Mesenchymal stem cell (in vitro differentiated cells and primary cell): ENCODE results near the gene PCDH15.
"Not testable (repeated sequence)": the region's sequence is repeated elsewhere in the genome, so short reads cannot be mapped to it uniquely, and the experiment has no call there.

ENCODE experiments used
- DNase-seq: peaks from one replicate; pipeline ENCODE4 v3.0.0-alpha.2; 2013
- H2AFZ ChIP-seq: one replicate; pipeline ENCODE4 v1.6.1; 2013; ENCODE audit warnings: low read depth, mild to moderate bottlenecking, control low read depth, inconsistent platforms, low read length, moderate library complexity
- H2AK5ac ChIP-seq: 2 replicates; pipeline ENCODE4 v1.6.1; 2013; ENCODE audit warnings: low read length, moderate library complexity, mild to moderate bottlenecking, inconsistent platforms; ENCODE audit not compliant: severe bottlenecking
- H2BK120ac ChIP-seq: one replicate; pipeline ENCODE4 v1.6.1; 2013; ENCODE audit warnings: low read depth, mild to moderate bottlenecking, inconsistent platforms, low read length, moderate library complexity
- H2BK12ac ChIP-seq, 2 experiments: one replicate each; pipeline ENCODE4 v1.6.1; 2013; ENCODE audit warnings: inconsistent platforms in 2 of 2, low read length in 2 of 2, mild to moderate bottlenecking in 2 of 2, moderate library complexity in 2 of 2, control low read depth in 1 of 2
- H2BK15ac ChIP-seq: one replicate; pipeline ENCODE4 v1.6.1; 2013; ENCODE audit warnings: mild to moderate bottlenecking, low read depth, inconsistent platforms; ENCODE audit not compliant: poor library complexity, severe bottlenecking
- H2BK5ac ChIP-seq: 2 replicates; pipeline ENCODE4 v1.6.1; 2013; ENCODE audit warnings: low read depth, mild to moderate bottlenecking, low read length, control low read depth, inconsistent platforms; ENCODE audit not compliant: poor library complexity, severe bottlenecking
- H3K14ac ChIP-seq, 2 experiments: one replicate each; pipeline ENCODE4 v1.6.1; 2013; ENCODE audit warnings: inconsistent platforms in 2 of 2, low read length in 2 of 2, control low read depth in 1 of 2, mild to moderate bottlenecking in 1 of 2, moderate library complexity in 1 of 2
- H3K18ac ChIP-seq, 2 experiments: one replicate each; pipeline ENCODE4 v1.6.1; 2013; ENCODE audit warnings: inconsistent platforms in 2 of 2, low read length in 2 of 2, control low read depth in 1 of 2, low read depth in 1 of 2, mild to moderate bottlenecking in 1 of 2
- H3K23ac ChIP-seq, 2 experiments: one replicate each; pipeline ENCODE4 v1.6.1; 2013; ENCODE audit warnings: inconsistent platforms in 2 of 2, low read length in 2 of 2, mild to moderate bottlenecking in 2 of 2, moderate library complexity in 2 of 2, control low read depth in 1 of 2
- H3K27ac ChIP-seq: 2 replicates; pipeline ENCODE4 v1.5.1; 2013; ENCODE audit warnings: mild to moderate bottlenecking, moderate library complexity, low read length, control low read depth, inconsistent platforms; ENCODE audit not compliant: poor library complexity, severe bottlenecking
- H3K27me3 ChIP-seq, 2 experiments: 2 replicates each; pipeline versions ENCODE4 v1.6.1 to v1.7.0; 2013; ENCODE audit warnings: low read length in 2 of 2, mild to moderate bottlenecking in 2 of 2, moderate library complexity in 2 of 2, control low read depth in 1 of 2, inconsistent platforms in 1 of 2; ENCODE audit not compliant: control insufficient read depth in 1 of 2, insufficient read depth in 1 of 2
- H3K36me3 ChIP-seq, 2 experiments: 2 replicates each; pipeline versions ENCODE4 v1.6.1 to v1.7.0; 2013; ENCODE audit warnings: low read length in 2 of 2, control low read depth in 1 of 2, inconsistent platforms in 1 of 2, low read depth in 1 of 2, mild to moderate bottlenecking in 1 of 2; ENCODE audit not compliant: insufficient read depth in 2 of 2, control insufficient read depth in 1 of 2
- H3K4ac ChIP-seq, 2 experiments: one replicate each; pipeline ENCODE4 v1.6.1; 2013; ENCODE audit warnings: inconsistent platforms in 2 of 2, low read length in 2 of 2, mild to moderate bottlenecking in 2 of 2, moderate library complexity in 2 of 2, control low read depth in 1 of 2, low read depth in 1 of 2
- H3K4me1 ChIP-seq: 2 replicates; pipeline ENCODE4 v1.6.1; 2013; ENCODE audit warnings: low read depth, low read length, control low read depth; ENCODE audit not compliant: control insufficient read depth, insufficient read depth
- H3K4me2 ChIP-seq: 2 replicates; pipeline ENCODE4 v1.6.1; 2013; ENCODE audit warnings: low read length, mild to moderate bottlenecking, inconsistent platforms; ENCODE audit not compliant: poor library complexity, severe bottlenecking
- H3K4me3 ChIP-seq, 2 experiments: 2 replicates each; pipeline versions ENCODE4 v1.5.1 to v1.7.0; 2013; ENCODE audit warnings: low read length in 2 of 2, mild to moderate bottlenecking in 2 of 2, control low read depth in 1 of 2, low read depth in 1 of 2; ENCODE audit not compliant: insufficient read depth in 1 of 2
- H3K79me1 ChIP-seq: replicated peaks from 2 replicates; pipeline ENCODE4 v1.6.1; 2013; ENCODE audit warnings: mild to moderate bottlenecking, control low read depth, low read length, inconsistent platforms; ENCODE audit not compliant: poor library complexity, severe bottlenecking
- H3K9ac ChIP-seq: 2 replicates; pipeline ENCODE4 v1.7.0; 2013; ENCODE audit warnings: mild to moderate bottlenecking, low read length, moderate library complexity
- H3K9me3 ChIP-seq: 2 replicates; pipeline ENCODE4 v1.7.0; 2013; ENCODE audit warnings: mild to moderate bottlenecking, low read length; ENCODE audit not compliant: control insufficient read depth
- H4K8ac ChIP-seq: one replicate; pipeline ENCODE4 v1.6.1; 2013; ENCODE audit warnings: inconsistent platforms, mild to moderate bottlenecking, low read length, moderate library complexity
- H4K91ac ChIP-seq: one replicate; pipeline ENCODE4 v1.6.1; 2013; ENCODE audit warnings: mild to moderate bottlenecking, low read length, inconsistent platforms
- WGBS: methylation state at CpG from one replicate; pipeline ENCODE4 v1.1.7; 2013; ENCODE audit warnings: mixed read lengths; 5-methylcytosine and 5-hydroxymethylcytosine counted together

Gene PCDH15

DNA sequence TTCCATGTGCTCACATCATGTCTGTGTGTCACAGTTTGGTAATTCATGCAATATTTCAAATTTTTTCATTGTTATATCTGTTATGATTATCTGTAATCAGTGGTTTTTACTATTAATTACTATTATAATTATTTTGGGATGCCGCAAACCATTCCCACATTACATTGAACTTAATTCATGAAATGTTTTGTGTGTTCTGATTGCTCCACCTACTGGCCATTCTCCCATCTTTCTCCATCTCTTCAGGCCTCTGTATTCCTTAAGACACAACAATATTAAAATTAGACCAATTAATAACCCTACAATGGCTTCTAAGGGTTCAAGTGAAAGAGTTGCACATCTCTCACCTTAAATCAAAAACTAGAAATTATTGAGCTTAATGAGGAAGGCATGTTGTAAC, 398.5 kb downstream of the PCDH15 start:
- no peak overlapping the region for H3K14ac ChIP-seq
- H2BK15ac ChIP-seq, result no peak overlapping the region
- DNase-seq, result peak; percentile 45
- no peaks in the 10 kb centered on the region for H3K27me3 ChIP-seq
- H3K79me1 ChIP-seq, result no peaks in the 10 kb centered on the region
- no peak overlapping the region for H3K4me2 ChIP-seq
- no peak overlapping the region for H2BK120ac ChIP-seq
- no peak overlapping the region for H3K18ac ChIP-seq
- H2AK5ac ChIP-seq, result no peak overlapping the region
- H2BK5ac ChIP-seq, result no peak overlapping the region
- no peak overlapping the region for H3K27ac ChIP-seq
- no peak overlapping the region for H3K4me3 ChIP-seq
- H3K23ac ChIP-seq, result no peak overlapping the region
- no peaks in the 10 kb centered on the region for H3K4me1 ChIP-seq
- no peak overlapping the region for H2AFZ ChIP-seq
- H4K8ac ChIP-seq, result no peak overlapping the region
- H4K91ac ChIP-seq, result no peak overlapping the region
- no peaks in the 10 kb centered on the region for H3K9me3 ChIP-seq
- H3K9ac ChIP-seq, result no peak overlapping the region
- H3K36me3 ChIP-seq, result no peaks in the 10 kb centered on the region
- WGBS, result no CpG with 5 or more reads among the region's 1 CpG
- H2BK12ac ChIP-seq, result no peak overlapping the region
- no peak overlapping the region for H3K4ac ChIP-seq

DNA sequence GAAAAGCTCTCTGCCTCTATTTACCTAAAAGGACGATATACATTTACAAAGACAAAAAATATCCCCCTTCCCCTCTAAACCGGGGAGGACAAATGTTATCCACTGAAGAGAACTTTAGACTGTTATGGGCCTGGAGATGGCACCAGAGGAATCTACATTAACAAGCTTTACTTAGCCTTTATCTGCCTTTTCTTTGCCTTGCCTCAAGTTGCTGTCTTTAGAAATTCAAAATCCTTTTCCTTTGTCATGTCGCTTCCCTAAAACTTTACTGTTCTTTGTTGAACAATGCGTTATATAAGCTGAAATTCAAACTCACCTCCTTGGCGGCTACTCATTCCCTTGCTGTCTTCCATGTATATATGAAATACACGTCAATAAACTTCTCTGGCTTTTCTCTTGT, 405.0 kb downstream of the PCDH15 start:
- Histone ChIP-seq H2AK5ac (no peak overlapping the region), H3K4me1 (no peaks in the 10 kb centered on the region), H2BK12ac (no peak overlapping the region), H2BK5ac (no peak overlapping the region), H3K79me1 (no peaks in the 10 kb centered on the region), H3K27ac (no peak overlapping the region), H3K9me3 (no peaks in the 10 kb centered on the region), H3K36me3 (no peaks in the 10 kb centered on the region), H3K23ac (no peak overlapping the region), H3K27me3 (no peaks in the 10 kb centered on the region), H3K9ac (no peak overlapping the region), H2BK120ac (no peak overlapping the region), H3K4me3 (no peak overlapping the region), H3K18ac (no peak overlapping the region), H2BK15ac (no peak overlapping the region), H4K91ac (no peak overlapping the region), H3K4ac (no peak overlapping the region), H4K8ac (no peak overlapping the region), H3K14ac (no peak overlapping the region), H3K4me2 (no peak overlapping the region), H2AFZ (no peak overlapping the region)
- DNase-seq, result no peak
- WGBS, result 78% methylated on average over 6 of the region's 6 CpGs

DNA sequence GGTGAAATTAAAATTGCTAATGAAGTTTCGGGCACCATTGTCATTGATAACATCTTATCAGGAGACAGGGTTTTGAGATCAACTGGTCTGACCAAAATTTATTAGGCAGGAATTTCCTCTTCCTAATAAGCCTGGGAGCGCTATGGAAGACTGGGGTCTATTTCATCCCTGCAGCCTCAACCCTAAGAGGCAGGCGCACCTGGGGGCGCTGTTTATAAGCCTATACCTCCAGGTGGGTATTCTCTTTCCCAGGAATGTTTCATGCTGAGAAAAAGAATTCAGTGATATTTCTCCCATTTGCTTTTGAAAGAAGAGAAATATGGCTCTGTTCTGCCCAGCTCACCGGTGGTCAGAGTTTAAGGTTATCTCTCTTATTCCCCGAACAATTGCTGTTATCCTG, 406.4 kb downstream of the PCDH15 start:
- H3K79me1 ChIP-seq, DNase-seq, H3K9me3 ChIP-seq, H3K36me3 ChIP-seq, H2AFZ ChIP-seq, H3K4me3 ChIP-seq, H2BK120ac ChIP-seq, H3K9ac ChIP-seq, H3K23ac ChIP-seq, H2BK5ac ChIP-seq, H4K8ac ChIP-seq, H3K27ac ChIP-seq, H2BK15ac ChIP-seq, H3K27me3 ChIP-seq, H3K4me2 ChIP-seq, H3K4ac ChIP-seq, H3K18ac ChIP-seq, H2AK5ac ChIP-seq, H4K91ac ChIP-seq, H3K14ac ChIP-seq, H2BK12ac ChIP-seq, H3K4me1 ChIP-seq: not testable (repeated sequence)
- WGBS, result 69% methylated on average over 4 of the region's 6 CpGs

DNA sequence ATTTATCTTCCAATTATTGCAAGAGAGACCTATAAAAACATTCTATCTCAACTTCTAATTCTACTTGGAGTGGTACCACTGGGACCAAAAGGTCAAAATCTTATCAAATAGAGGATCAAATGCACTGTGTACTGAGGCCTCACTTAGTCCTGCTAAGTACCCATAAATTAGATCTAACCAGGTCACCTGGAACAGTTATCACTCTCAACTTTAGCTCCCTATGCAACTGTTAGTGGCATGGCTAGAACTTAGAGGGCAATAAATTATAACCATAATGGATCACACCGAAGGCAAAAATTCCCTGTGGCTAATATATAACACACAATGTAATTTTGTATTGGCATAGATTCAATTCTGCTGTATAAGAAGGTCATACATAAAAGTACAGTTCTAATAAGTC, 428.9 kb downstream of the PCDH15 start:
- no peaks in the 10 kb centered on the region for H3K4me1 ChIP-seq
- H3K14ac ChIP-seq, result no peak overlapping the region
- no peak overlapping the region for H3K4me3 ChIP-seq
- H3K23ac ChIP-seq, result no peak overlapping the region
- H3K4me2 ChIP-seq, result no peak overlapping the region
- no peak overlapping the region for H2BK12ac ChIP-seq
- no peak overlapping the region for H2AK5ac ChIP-seq
- H3K79me1 ChIP-seq, result no peaks in the 10 kb centered on the region
- no peak overlapping the region for H3K27ac ChIP-seq
- DNase-seq, result no peak
- H3K18ac ChIP-seq, result no peak overlapping the region
- H2BK15ac ChIP-seq, result no peak overlapping the region
- H2BK120ac ChIP-seq, result no peak overlapping the region
- H3K27me3 ChIP-seq, result no peaks in the 10 kb centered on the region
- H3K36me3 ChIP-seq, result no peaks in the 10 kb centered on the region
- H4K8ac ChIP-seq, result no peak overlapping the region
- WGBS, result no CpG with 5 or more reads among the region's 1 CpG
- no peaks in the 10 kb centered on the region for H3K9me3 ChIP-seq
- no peak overlapping the region for H3K4ac ChIP-seq
- no peak overlapping the region for H4K91ac ChIP-seq
- H2BK5ac ChIP-seq, result no peak overlapping the region
- no peak overlapping the region for H3K9ac ChIP-seq
- H2AFZ ChIP-seq, result no peak overlapping the region
